WTC11 (cell line): ENCODE data around the gene CCSER1.

Experiments
- FOXJ3 ChIP-seq: sonication (generic); formaldehyde crosslinking; IDR thresholded peaks from 2 replicates; pipeline ENCODE4 v1.9.0; 2021; ENCODE audit warnings: missing genetic modification reagents, mild to moderate bottlenecking, borderline replicate concordance
- NFE2L1 ChIP-seq: sonication (generic); formaldehyde crosslinking; IDR thresholded peaks from 2 replicates; pipeline ENCODE4 v1.8.1; 2023; ENCODE audit warnings: missing genetic modification reagents
- NR1H2 ChIP-seq: sonication (generic); formaldehyde crosslinking; IDR thresholded peaks from 2 replicates; pipeline ENCODE4 v1.9.0; 2021; ENCODE audit warnings: mild to moderate bottlenecking, moderate library complexity, missing genetic modification reagents
- TF ChIP-seq, protein P1 (sequence below): fragments of 200-600 bp; IDR thresholded peaks from 2 replicates; pipeline ENCODE4 v1.8.0; 2022; ENCODE audit warnings: antibody characterized with exemption
- TF ChIP-seq, protein P2 (sequence below): sonication (generic); formaldehyde crosslinking; IDR thresholded peaks from 2 replicates; pipeline ENCODE4 v1.8.1; 2022; ENCODE audit warnings: mild to moderate bottlenecking, moderate library complexity, missing genetic modification reagents

DNA sequence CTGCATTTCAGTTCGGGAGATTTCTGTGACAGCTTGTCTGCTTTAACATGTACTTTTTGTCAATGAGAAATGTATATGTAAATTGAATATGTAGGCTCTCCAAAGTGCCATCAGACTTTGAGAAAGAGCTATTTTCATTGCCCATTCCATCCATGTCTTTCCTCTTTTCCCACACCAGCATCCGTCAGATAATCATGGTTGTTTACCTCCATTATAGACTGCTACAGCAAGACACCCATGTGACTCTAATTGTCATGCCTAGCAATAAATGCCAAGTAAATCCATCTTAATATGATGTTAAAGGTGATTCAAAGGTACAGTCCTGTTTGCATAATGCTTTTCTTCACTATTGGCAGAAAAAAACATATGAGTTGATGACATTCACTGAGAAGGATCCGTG lies 1157.3 kb downstream of the CCSER1 start:
- TF ChIP-seq, protein P1, sequence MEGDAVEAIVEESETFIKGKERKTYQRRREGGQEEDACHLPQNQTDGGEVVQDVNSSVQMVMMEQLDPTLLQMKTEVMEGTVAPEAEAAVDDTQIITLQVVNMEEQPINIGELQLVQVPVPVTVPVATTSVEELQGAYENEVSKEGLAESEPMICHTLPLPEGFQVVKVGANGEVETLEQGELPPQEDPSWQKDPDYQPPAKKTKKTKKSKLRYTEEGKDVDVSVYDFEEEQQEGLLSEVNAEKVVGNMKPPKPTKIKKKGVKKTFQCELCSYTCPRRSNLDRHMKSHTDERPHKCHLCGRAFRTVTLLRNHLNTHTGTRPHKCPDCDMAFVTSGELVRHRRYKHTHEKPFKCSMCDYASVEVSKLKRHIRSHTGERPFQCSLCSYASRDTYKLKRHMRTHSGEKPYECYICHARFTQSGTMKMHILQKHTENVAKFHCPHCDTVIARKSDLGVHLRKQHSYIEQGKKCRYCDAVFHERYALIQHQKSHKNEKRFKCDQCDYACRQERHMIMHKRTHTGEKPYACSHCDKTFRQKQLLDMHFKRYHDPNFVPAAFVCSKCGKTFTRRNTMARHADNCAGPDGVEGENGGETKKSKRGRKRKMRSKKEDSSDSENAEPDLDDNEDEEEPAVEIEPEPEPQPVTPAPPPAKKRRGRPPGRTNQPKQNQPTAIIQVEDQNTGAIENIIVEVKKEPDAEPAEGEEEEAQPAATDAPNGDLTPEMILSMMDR: no peak
- TF ChIP-seq NFE2L1 (CRISPR knock-in tag) (no peak), NR1H2 (CRISPR knock-in tag) (no peak), FOXJ3 (no peak)
- TF ChIP-seq, protein P2, sequence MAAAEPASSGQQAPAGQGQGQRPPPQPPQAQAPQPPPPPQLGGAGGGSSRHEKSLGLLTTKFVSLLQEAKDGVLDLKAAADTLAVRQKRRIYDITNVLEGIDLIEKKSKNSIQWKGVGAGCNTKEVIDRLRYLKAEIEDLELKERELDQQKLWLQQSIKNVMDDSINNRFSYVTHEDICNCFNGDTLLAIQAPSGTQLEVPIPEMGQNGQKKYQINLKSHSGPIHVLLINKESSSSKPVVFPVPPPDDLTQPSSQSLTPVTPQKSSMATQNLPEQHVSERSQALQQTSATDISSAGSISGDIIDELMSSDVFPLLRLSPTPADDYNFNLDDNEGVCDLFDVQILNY (CRISPR knock-in tag): no peak
